GM19193 (cell line): ENCODE data around the gene SESN2.

ENCODE experiments used
- POLR2A ChIP-seq: IDR thresholded peaks from 4 replicates; pipeline ENCODE4 v1.6.1; 2011; ENCODE audit not compliant: insufficient read depth, insufficient read length; ENCODE audit errors: extremely low read depth

The SESN2 gene

GRCh38 chr1:28326515-28326914 lies 67.2 kb downstream of the SESN2 start:
- TF ChIP-seq POLR2A, result no peak

- no peak for TF ChIP-seq POLR2A
Observed at GRCh38 chr1:28326984-28327383, 67.7 kb downstream of the SESN2 start.

GRCh38 chr1:28328228-28328648 lies 68.9 kb downstream of the SESN2 start:
- no peak for TF ChIP-seq POLR2A

- no peak for TF ChIP-seq POLR2A
Observed at GRCh38 chr1:28329395-28330153, 70.3 kb downstream of the SESN2 start.
